ENCODE results near the gene ZBTB8A.
A peak's percentile ranks its signal among the peaks of the same experiment; 100 is the strongest.
"Not testable (repeated sequence)": the region's sequence is repeated elsewhere in the genome, so short reads cannot be mapped to it uniquely, and the experiment has no call there.

ZBTB8A gene

GRCh38 chr1:32539584-32540571 is 651 bp downstream of the ZBTB8A start:
- no peak for DNase-seq

DNA sequence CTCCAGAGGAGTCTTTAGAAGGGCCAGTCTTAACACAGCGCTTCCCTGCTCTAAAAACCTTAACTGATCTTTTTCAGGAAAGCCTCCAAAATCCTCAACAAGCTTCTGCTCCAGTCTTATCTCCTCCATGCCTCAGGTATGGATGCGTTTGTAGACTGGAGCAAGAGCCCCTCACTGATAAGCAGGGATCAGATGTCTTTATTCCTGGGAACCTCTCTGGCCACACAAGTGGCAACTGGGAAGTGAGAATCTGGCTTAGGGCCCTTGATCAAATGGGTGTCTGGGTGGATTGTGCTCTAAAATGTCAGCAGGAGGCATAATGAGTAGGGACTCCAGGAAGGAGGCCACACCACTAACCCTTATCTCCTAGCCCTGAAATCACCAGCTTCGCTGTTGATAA is 1.4 kb downstream of the ZBTB8A start:
- DNase-seq = no peak

GRCh38 chr1:32541064-32541566 is 1.9 kb downstream of the ZBTB8A start:
- no peak for DNase-seq

- DNase-seq = no peak
Observed at GRCh38 chr1:32546611-32547010, 7.4 kb downstream of the ZBTB8A start.

- no peak for DNase-seq
Observed at GRCh38 chr1:32549616-32550015, 10.4 kb downstream of the ZBTB8A start.

DNA sequence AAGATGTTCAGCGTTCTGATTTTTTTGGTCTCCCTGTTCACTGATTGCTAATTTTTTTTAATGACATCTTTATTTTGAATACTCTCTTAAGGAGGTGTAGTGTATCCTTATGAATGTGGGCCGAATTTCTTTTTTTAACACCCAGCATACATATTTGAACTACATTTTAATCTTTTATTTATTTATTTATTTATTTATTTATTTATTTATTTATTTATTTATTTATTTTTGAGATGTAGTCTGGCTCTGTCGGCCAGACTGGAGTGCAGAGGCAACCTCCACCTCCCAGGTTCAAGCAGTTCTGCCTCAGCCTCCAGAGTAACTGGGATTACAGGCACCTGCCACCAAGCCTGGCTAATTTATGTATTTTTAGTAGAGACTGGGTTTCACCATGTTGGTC is 15.1 kb downstream of the ZBTB8A start:
- no peak for DNase-seq

GRCh38 chr1:32557035-32557434 is 17.8 kb downstream of the ZBTB8A start:
- not testable (repeated sequence) for DNase-seq

- DNase-seq = no peak
Observed at GRCh38 chr1:32557812-32558211, 18.6 kb downstream of the ZBTB8A start.

DNA sequence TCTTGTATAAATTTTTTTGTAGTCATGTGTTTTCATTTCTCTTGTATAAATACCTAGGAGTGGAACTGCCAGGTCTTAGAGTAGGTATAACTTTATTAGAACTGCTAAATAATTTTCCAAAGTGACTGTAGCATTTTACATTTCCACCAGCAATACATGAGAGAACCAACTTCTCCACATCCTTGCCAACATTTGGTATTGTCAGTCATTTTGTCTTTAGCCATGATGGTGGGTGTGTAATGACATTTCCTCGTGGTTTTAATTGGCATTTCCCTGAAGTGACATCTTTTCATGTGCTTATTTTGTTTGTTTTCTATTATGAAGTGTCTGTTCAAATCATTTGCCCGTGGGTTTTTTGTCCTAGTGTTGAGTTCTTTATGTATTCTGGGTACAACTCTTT is 29.7 kb downstream of the ZBTB8A start:
- no peak for DNase-seq

GRCh38 chr1:32580348-32581017 is 41.3 kb downstream of the ZBTB8A start:
- no peak for DNase-seq

DNA sequence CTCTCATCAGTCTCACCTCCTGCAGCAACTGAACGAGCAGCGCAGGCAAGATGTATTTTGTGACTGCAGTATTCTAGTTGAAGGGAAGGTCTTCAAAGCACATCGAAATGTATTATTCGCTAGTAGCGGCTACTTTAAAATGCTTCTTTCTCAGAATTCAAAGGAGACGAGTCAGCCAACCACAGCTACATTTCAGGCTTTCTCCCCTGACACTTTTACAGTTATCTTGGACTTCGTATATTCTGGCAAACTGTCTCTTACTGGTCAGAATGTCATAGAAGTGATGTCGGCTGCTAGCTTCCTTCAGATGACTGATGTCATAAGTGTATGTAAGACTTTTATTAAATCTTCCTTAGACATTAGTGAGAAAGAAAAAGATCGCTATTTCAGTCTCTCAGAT is 53.7 kb downstream of the ZBTB8A start:
- DNase-seq = no peak

GRCh38 chr1:32600034-32600433 is 60.8 kb downstream of the ZBTB8A start:
- no peak for DNase-seq

DNA sequence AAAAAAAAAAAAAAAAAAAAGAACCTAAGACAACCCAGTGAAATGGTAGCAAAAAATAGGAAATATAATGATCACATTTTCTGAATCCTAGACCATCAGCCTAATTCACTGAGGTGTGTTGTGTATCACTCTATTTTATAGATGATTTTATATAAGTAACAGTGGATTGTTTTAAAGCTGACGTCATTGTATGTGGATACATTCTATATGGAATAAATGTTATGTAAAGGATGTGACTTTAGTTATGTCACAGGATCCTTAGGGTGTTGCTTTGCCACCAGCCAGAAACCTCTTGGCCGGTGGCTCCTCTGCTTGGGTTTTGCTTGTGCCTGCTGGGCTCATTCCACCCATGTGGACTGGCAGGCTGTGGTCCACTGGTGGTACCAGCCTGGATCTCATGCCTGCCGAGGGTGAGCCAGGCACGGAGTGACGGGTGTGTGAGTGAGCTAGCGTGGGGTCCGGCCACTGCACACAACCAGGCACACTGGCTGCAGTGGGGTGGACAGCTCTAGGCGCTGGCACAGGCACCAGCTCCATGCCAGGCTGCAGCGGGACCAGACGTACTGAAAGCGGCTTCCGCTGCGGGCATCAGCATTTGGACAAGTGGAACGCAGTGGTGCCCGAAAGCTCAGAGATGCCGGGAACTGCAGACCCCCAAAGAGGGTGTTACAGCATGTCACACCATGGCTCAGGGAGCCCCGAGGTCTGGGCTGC is 66.6 kb downstream of the ZBTB8A start:
- DNase-seq = no peak

GRCh38 chr1:32606565-32607371 is 67.5 kb downstream of the ZBTB8A start:
- no peak for DNase-seq

GRCh38 chr1:32609180-32609579 is 70.0 kb downstream of the ZBTB8A start:
- no peak for DNase-seq

GRCh38 chr1:32611859-32612188 is 72.6 kb downstream of the ZBTB8A start:
- no peak for DNase-seq

DNA sequence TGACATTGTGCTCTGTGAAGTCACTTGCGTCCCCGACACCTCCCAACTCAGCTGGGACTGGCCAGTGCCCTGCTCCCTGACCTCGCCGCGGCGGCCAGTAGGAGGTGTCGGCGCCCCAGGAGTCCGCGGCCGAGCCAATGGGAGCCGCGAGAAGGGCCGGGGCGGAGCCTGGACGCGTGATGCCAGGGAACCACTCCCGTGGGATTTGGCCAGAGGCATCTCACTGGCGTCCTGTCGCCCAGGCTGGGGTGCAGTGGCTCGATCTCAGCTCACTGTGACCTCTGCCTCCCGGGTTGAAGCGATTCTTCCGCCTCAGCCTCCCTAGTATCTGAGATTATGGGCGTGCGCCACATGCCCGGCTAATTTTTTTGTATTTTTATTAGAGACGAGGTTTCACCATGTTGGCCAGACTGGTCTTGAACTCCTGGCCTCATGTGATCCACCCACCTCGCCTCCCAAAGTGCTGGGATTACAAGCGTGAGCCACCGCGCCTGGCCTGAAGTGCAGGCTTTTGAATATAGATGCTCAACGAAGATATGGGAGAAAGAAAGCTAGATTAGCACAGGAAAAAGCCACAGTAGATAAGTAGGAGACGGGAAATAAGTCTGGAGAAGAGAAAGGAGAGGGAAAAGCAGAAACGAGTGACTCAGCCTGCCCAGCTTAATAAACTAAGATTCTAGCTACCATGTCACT is 73.1 kb downstream of the ZBTB8A start:
- DNase-seq = peak; percentile 50

DNA sequence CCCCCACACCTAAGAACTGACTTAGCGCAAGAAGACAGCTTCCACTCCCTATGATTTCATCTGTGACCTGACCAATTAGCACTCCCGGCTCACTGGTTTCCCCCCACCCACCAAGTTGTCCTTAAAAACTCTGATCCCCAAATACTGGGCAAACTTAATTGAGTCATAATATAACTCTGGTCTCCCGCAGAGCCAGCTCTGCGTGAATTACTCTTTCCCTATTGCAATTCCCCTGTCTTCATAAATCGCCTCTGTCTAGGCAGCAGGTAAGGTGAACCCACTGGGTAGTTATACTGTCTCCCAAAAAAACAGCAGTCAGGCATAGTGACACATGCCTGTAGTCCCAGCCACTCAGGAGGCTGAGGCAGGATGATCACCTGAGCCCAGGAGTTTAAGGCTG is 74.2 kb downstream of the ZBTB8A start:
- no peak for DNase-seq

- no peak for DNase-seq
Observed at GRCh38 chr1:32618673-32619221, 79.5 kb downstream of the ZBTB8A start.

DNA sequence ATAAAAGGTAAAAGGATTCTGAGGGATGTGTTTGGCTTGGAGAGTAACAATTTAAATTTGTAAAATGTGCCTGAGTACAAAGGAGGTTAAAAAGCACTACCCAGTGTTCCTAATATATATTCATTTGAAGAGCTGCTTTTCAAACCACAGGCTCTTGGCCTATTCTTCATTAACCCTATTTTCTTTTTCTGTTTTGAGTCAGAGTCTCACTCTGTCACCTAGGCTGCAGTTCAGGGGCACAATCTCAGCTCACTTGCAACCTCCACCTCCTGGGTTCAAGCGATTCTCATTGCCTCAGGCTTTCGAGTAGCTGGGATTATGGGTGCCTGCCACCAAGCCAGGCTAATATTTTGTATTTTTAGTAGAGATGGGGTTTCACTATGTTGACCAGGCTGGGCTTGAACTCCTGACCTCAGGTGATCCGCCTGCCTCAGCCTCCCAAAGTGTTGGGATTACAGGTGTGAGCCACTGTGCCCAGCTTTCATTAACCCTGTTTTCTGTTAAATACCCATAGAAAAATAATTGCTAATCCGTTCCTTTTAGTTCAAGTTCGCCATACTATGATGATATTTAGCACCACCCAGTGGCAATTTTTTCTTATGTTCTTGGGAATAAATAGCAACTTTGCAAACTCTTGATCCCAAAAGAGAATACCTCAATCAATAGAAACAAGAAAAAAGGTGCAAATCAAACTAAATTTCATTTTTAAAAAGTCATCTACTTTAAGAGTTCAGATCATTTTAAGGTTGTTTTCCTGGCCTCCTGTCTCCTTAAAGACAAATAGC is 80.7 kb downstream of the ZBTB8A start:
- no peak for DNase-seq

GRCh38 chr1:32622205-32622604 is 83.0 kb downstream of the ZBTB8A start:
- DNase-seq = no peak
